Activated naive CD4-positive, alpha-beta T cell treated with anti-CD3 and anti-CD28 coated beads, Interleukin-2, amount 10 ng/mL, durations not matched to agents 7 days and 5 days (primary cell): Measurements from ENCODE around the gene ZMIZ1.

ENCODE experiments used
- CTCF ChIA-PET: fragments of 350-600 bp; sonication (Branson Sonifier 250); formaldehyde crosslinking; loops from one replicate; lab custom pipeline; 2021; ENCODE audit warnings: antibody characterized with exemption; lab: Charles Lee
- DNase-seq: peaks from one replicate; pipeline ENCODE4 v3.0.0-alpha.2; 2020
- H3K27ac Mint-ChIP-seq: one replicate; pipeline ENCODE4 v1.8.0; 2021; ENCODE audit warnings: mild to moderate bottlenecking, moderate library complexity, mixed read lengths
- H3K27me3 Mint-ChIP-seq: one replicate; pipeline ENCODE4 v1.8.0; 2021; ENCODE audit warnings: mild to moderate bottlenecking, mixed read lengths
- H3K36me3 Mint-ChIP-seq: one replicate; pipeline ENCODE4 v1.8.0; 2021; ENCODE audit warnings: mixed read lengths
- H3K4me1 Mint-ChIP-seq: one replicate; pipeline ENCODE4 v1.8.0; 2021; ENCODE audit warnings: mixed read lengths
- H3K4me3 Mint-ChIP-seq: one replicate; pipeline ENCODE4 v1.8.0; 2021; ENCODE audit warnings: mild to moderate bottlenecking, moderate library complexity, mixed read lengths
- H3K9me3 Mint-ChIP-seq: one replicate; pipeline ENCODE4 v1.8.0; 2021; ENCODE audit warnings: mixed read lengths

Gene ZMIZ1

DNA sequence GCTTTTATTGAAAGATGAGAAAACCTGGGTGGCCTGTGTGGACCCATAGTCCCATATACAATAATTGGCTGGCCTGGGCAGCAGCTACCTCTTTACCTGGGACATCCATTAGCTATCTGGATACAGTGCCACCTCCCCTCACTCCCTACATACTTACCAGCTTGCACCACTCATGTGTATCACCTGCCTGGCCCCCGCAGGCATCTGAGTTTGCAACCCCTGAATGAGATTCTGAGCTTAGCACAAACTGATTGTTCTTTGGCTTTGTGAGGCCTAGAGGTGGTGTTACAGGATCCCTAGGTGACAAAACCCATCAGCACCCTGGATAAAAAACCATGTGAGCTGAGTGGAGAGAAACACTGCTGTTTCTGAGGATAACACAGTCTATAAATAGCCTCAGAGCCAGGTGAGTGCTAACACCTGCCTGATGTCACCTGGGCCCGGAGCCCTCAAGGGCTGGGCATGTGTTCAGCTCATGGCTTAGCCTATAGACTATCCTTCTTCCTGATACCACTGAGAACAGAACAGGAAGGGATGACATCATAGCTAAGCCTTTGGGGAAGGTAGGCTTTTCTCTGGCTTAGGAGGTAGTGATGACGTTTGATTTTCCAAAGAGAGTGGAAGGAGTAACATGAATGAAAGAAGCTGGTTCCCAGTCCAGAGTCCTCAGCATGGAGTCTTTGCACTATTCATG, 275.9 kb downstream of the ZMIZ1 start:
- CTCF ChIA-PET = interaction anchor here (1.0 to 5.4 kb wide), 7 partner anchors 10 to 124 kb away, joined by 3 to 40 read pairs (median 7); no protein-coding TSS in a partner anchor
- no peaks in the 10 kb centered on the region for H3K27me3 Mint-ChIP-seq
- H3K27ac Mint-ChIP-seq = no peak overlapping the region
- no peaks in the 10 kb centered on the region for H3K9me3 Mint-ChIP-seq
- H3K36me3 Mint-ChIP-seq = peaks cover 13% of the 10 kb centered on the region
- DNase-seq = no peak
- H3K4me3 Mint-ChIP-seq = no peak overlapping the region
- H3K4me1 Mint-ChIP-seq = peaks cover 41% of the 10 kb centered on the region

- peaks cover 49% of the 10 kb centered on the region for H3K4me1 Mint-ChIP-seq
- CTCF ChIA-PET = interaction anchor here (0.8 to 5.4 kb wide), 9 partner anchors 10 to 123 kb away, joined by 3 to 40 read pairs (median 6); no protein-coding TSS in a partner anchor
- H3K27me3 Mint-ChIP-seq = no peaks in the 10 kb centered on the region
- H3K27ac Mint-ChIP-seq = no peak overlapping the region
- DNase-seq = no peak
- no peak overlapping the region for H3K4me3 Mint-ChIP-seq
- H3K36me3 Mint-ChIP-seq = peaks cover 21% of the 10 kb centered on the region
- H3K9me3 Mint-ChIP-seq = no peaks in the 10 kb centered on the region
Observed at GRCh38 chr10:79345241-79346011, 276.7 kb downstream of the ZMIZ1 start.

DNA sequence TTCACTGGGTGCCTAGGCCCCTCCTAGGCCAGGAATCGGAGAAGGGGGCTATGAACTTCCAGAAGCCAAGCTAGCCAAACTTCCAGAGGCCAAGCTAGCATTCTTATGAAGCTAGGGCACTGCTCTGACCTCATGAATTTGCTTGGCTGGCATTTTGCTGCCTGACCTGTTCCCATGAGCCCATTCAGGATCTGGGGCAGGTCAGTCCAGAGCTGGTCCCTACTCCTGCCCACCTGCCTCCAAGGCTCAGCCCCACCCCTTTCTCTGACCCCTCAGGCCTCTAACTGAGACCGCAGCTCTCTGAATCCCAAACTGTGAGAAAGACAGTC, 277.2 kb downstream of the ZMIZ1 start:
- peaks cover 49% of the 10 kb centered on the region for H3K4me1 Mint-ChIP-seq
- H3K36me3 Mint-ChIP-seq = peaks cover 23% of the 10 kb centered on the region
- DNase-seq = no peak
- H3K27me3 Mint-ChIP-seq = no peaks in the 10 kb centered on the region
- peak overlapping the region; percentile 5 for H3K27ac Mint-ChIP-seq
- CTCF ChIA-PET = interaction anchor here (0.8 to 5.4 kb wide), 8 partner anchors 11 to 98 kb away, joined by 3 to 40 read pairs (median 6); no protein-coding TSS in a partner anchor
- H3K9me3 Mint-ChIP-seq = no peaks in the 10 kb centered on the region
- no peak overlapping the region for H3K4me3 Mint-ChIP-seq

GRCh38 chr10:79346388-79347225, 277.8 kb downstream of the ZMIZ1 start:
- Mint-ChIP-seq H3K9me3 (no peaks in the 10 kb centered on the region), H3K4me3 (peak overlapping the region; percentile 80), H3K36me3 (peaks cover 24% of the 10 kb centered on the region), H3K4me1 (peaks cover 49% of the 10 kb centered on the region), H3K27me3 (no peaks in the 10 kb centered on the region), H3K27ac (peak overlapping the region; percentile 90)
- peak; percentile 36 for DNase-seq
- CTCF ChIA-PET = interaction anchor here (0.7 to 5.4 kb wide), 11 partner anchors 11 to 99 kb away, joined by 3 to 40 read pairs (median 5); no protein-coding TSS in a partner anchor

DNA sequence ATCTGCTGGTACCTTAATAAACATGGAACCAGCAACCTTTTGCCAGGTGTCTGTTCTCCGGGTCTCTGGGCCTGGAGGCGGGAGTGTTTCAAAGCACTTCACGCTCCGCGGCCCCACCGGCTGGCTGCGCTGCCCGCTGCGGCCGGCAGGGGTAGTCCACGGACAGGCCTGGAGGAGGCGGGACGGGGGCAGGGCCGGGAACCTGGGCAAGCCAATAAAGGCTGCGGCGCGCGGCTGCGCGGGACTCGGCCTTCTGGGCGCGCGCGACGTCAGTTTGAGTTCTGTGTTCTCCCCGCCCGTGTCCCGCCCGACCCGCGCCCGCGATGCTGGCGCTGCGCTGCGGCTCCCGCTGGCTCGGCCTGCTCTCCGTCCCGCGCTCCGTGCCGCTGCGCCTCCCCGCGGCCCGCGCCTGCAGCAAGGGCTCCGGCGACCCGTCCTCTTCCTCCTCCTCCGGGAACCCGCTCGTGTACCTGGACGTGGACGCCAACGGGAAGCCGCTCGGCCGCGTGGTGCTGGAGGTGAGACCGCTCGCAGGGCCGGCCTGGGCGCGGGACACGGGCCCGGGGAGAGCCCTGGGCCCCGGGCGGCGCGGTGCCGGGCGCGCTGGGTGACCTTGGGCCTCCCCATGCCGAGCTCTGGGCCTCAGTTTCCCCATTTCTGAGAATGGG, 278.6 kb downstream of the ZMIZ1 start, which contains the start of gene PPIF:
PPIF (plus strand) TSS at position 244 of the 668 bp plus-strand sequence; CDS start at position 324, 80 bp downstream.
- DNase-seq = peak; percentile 95
- no peaks in the 10 kb centered on the region for H3K27me3 Mint-ChIP-seq
- H3K4me1 Mint-ChIP-seq = peaks cover 51% of the 10 kb centered on the region
- peak within 1 kb of the TSS; percentile 90 for H3K27ac Mint-ChIP-seq
- CTCF ChIA-PET = interaction anchor here (0.9 to 5.4 kb wide), 14 partner anchors 12 to 99 kb away, joined by 3 to 40 read pairs (median 4); no protein-coding TSS in a partner anchor
- peaks cover 27% of the 10 kb centered on the region for H3K36me3 Mint-ChIP-seq
- peak within 1 kb of the TSS; percentile 80 for H3K4me3 Mint-ChIP-seq
- no peaks in the 10 kb centered on the region for H3K9me3 Mint-ChIP-seq

- peaks cover 31% of the 10 kb centered on the region for H3K36me3 Mint-ChIP-seq
- peak; percentile 86 for DNase-seq
- peak overlapping the region; percentile 80 for H3K4me3 Mint-ChIP-seq
- H3K27ac Mint-ChIP-seq = peak overlapping the region; percentile 90
- no peaks in the 10 kb centered on the region for H3K27me3 Mint-ChIP-seq
- H3K9me3 Mint-ChIP-seq = no peaks in the 10 kb centered on the region
- CTCF ChIA-PET = interaction anchor here (0.8 to 5.4 kb wide), 14 partner anchors 13 to 587 kb away, joined by 3 to 40 read pairs (median 4); no protein-coding TSS in a partner anchor
- H3K4me1 Mint-ChIP-seq = peaks cover 52% of the 10 kb centered on the region
Observed at GRCh38 chr10:79347894-79348639, 279.3 kb downstream of the ZMIZ1 start.

- no peak for DNase-seq
- H3K27ac Mint-ChIP-seq = peak overlapping the region; percentile 90
- CTCF ChIA-PET = interaction anchor here (0.8 to 5.4 kb wide), 11 partner anchors 14 to 587 kb away, joined by 3 to 40 read pairs (median 5); no protein-coding TSS in a partner anchor
- peaks cover 52% of the 10 kb centered on the region for H3K4me1 Mint-ChIP-seq
- peaks cover 36% of the 10 kb centered on the region for H3K36me3 Mint-ChIP-seq
- H3K4me3 Mint-ChIP-seq = peak overlapping the region; percentile 80
- H3K9me3 Mint-ChIP-seq = no peaks in the 10 kb centered on the region
- H3K27me3 Mint-ChIP-seq = no peaks in the 10 kb centered on the region
Observed at GRCh38 chr10:79348640-79348988, 279.8 kb downstream of the ZMIZ1 start.

DNA sequence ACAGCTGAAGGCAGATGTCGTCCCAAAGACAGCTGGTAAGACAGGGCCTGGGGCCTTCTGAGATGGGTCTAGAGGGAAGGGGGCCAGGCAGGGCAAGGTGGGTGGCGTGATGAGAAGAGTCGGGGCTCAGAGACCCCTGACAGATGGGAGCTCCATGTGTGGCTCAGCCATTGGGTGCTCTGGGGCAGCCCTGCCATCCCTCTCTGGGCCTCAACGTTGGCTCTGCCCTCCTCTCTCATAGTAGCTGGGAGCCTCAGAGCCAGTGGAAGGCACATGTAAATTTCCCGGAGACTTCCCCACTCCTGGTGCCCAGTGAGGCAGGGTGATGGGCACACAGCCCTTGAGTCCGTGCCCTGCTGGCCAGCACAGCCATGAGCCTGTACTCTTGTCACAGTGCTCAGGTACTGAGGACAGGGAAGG, 280.3 kb downstream of the ZMIZ1 start:
- Mint-ChIP-seq H3K4me3 (peak overlapping the region; percentile 80), H3K9me3 (no peaks in the 10 kb centered on the region), H3K27me3 (no peaks in the 10 kb centered on the region), H3K36me3 (peaks cover 41% of the 10 kb centered on the region), H3K4me1 (peaks cover 52% of the 10 kb centered on the region), H3K27ac (peak overlapping the region; percentile 90)
- CTCF ChIA-PET = interaction anchor here (0.8 to 5.4 kb wide), 10 partner anchors 9 to 588 kb away, joined by 3 to 40 read pairs (median 4); no protein-coding TSS in a partner anchor
- DNase-seq = no peak

GRCh38 chr10:79349766-79350406, 281.1 kb downstream of the ZMIZ1 start:
- H3K4me3 Mint-ChIP-seq = peak overlapping the region; percentile 80
- no peaks in the 10 kb centered on the region for H3K9me3 Mint-ChIP-seq
- H3K4me1 Mint-ChIP-seq = peaks cover 54% of the 10 kb centered on the region
- no peaks in the 10 kb centered on the region for H3K27me3 Mint-ChIP-seq
- CTCF ChIA-PET = interaction anchor here (1.0 kb wide), 1 partner anchor 8 kb away, joined by 4 read pairs; no protein-coding TSS in a partner anchor
- no peak for DNase-seq
- H3K27ac Mint-ChIP-seq = peak overlapping the region; percentile 29
- peaks cover 49% of the 10 kb centered on the region for H3K36me3 Mint-ChIP-seq

GRCh38 chr10:79350407-79351154, 281.8 kb downstream of the ZMIZ1 start:
- no peak overlapping the region for H3K27ac Mint-ChIP-seq
- H3K9me3 Mint-ChIP-seq = no peaks in the 10 kb centered on the region
- peaks cover 49% of the 10 kb centered on the region for H3K4me1 Mint-ChIP-seq
- H3K4me3 Mint-ChIP-seq = no peak overlapping the region
- no peaks in the 10 kb centered on the region for H3K27me3 Mint-ChIP-seq
- peaks cover 54% of the 10 kb centered on the region for H3K36me3 Mint-ChIP-seq
- CTCF ChIA-PET = interaction anchor here (1.0 kb wide), 1 partner anchor 15 kb away, joined by 4 read pairs; no protein-coding TSS in a partner anchor
- no peak for DNase-seq

DNA sequence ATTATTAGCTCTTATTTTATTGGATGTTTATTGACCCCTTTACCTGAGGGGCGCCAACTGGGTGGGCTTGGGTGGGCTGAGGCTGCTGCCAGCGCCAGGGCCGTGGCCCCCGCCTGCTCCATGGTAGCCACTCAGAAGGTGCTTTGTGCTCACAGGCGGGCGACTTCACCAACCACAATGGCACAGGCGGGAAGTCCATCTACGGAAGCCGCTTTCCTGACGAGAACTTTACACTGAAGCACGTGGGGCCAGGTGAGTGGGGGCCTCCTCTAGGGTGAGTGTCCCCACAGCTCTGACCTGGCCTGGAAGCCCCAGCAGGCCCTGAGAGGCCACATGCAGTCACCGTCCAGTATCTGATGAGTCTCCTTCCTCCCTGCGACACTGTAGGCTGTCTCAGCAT, 282.6 kb downstream of the ZMIZ1 start:
- peaks cover 61% of the 10 kb centered on the region for H3K36me3 Mint-ChIP-seq

More for the DNA sequence above, 282.6 kb downstream of the ZMIZ1 start:
- no peak for DNase-seq
- Mint-ChIP-seq H3K27ac (no peak overlapping the region), H3K27me3 (no peaks in the 10 kb centered on the region), H3K9me3 (no peaks in the 10 kb centered on the region), H3K4me1 (peaks cover 50% of the 10 kb centered on the region), H3K4me3 (no peak overlapping the region)
- CTCF ChIA-PET = interaction anchor here (1.0 kb wide), 1 partner anchor 14 kb away, joined by 4 read pairs; no protein-coding TSS in a partner anchor
